ENCODE measurements around the gene SEC11C.
"Not testable (repeated sequence)": the region's sequence is repeated elsewhere in the genome, so short reads cannot be mapped to it uniquely, and the experiment has no call there.

DNA sequence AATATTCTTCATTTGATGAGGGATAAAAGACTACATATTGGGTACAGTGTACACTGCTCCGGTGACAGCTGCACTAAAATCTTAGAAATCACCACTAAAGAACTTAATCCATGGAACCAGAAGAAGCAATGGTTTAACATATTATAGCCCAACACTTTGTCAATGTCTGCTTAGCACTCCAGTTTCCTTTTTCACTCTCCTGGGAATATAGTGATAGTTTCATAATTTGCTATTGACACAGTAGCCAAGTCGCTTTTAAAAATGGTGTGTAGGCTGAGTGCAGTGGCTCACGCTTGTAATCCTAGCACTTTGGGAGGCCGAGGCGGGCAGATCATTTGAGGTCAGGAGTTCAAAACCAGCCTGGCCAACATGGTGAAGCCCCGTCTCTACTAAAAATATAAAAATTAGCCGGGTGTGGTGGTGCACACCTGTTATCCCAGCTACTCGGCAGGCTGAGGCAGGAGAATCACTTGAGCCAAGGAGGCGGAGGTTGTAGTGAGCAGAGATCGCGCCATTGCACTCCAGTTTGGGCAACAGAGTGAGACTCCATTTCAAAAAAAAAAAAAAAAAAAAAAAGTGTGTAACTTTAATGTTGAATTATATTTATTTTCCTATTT, 3.2 kb downstream of the SEC11C start:
- TF ChIP-seq, protein P1, sequence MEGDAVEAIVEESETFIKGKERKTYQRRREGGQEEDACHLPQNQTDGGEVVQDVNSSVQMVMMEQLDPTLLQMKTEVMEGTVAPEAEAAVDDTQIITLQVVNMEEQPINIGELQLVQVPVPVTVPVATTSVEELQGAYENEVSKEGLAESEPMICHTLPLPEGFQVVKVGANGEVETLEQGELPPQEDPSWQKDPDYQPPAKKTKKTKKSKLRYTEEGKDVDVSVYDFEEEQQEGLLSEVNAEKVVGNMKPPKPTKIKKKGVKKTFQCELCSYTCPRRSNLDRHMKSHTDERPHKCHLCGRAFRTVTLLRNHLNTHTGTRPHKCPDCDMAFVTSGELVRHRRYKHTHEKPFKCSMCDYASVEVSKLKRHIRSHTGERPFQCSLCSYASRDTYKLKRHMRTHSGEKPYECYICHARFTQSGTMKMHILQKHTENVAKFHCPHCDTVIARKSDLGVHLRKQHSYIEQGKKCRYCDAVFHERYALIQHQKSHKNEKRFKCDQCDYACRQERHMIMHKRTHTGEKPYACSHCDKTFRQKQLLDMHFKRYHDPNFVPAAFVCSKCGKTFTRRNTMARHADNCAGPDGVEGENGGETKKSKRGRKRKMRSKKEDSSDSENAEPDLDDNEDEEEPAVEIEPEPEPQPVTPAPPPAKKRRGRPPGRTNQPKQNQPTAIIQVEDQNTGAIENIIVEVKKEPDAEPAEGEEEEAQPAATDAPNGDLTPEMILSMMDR (IDR thresholded peaks at IDR 0.05; ENCODE audit: low read length) = not testable (repeated sequence)
- TF ChIP-seq EZH2 (IDR thresholded peaks at IDR 0.05; ENCODE audit: borderline replicate concordance, low read length) = not testable (repeated sequence)
